GOT3 (cell line): ENCODE results near the gene OPHN1.
"Not testable (repeated sequence)": the region's sequence is repeated elsewhere in the genome, so short reads cannot be mapped to it uniquely, and the experiment has no call there.

Source experiments
- DNase-seq: peaks from one replicate; lab custom pipeline; 2025; ENCODE audit warnings: mixed read lengths; lab: John Stamatoyannopoulos, UW

Gene OPHN1

DNA sequence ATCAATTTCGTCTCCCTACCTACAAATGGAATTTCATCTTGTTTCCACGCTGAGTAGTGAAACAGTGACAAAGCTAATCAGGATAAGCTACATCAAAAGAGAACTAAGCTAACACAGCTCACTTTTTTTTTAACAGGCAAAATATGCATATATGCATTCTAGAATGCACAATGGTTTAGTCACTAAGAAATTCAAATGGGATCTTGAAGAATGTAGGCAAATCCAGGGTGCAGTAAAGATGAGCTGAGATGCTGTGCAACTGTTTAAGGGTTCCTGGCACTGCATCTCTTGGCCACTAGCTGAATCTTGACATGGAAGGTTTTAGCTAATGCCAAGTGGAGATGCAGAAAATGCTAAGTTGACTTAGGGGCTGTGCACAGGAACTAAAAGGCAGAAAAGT, 363.2 kb downstream of the OPHN1 start:
- DNase-seq = not testable (repeated sequence)

DNA sequence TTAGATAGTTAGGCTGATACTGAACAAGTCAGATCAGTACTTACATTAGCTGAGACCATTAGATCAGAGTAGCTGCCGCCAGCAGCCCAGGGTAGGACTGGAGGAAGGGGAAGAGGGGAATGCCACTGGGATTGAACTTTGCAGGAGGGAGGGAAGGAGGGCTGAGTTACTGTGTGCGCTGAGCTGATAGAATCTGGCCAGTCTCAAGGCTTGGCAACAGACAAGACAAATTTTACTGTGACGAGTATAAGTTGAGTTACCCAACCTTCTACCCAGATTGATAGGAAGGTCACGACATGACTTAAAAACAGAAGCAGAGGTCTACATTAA, 372.1 kb downstream of the OPHN1 start:
- no peak for DNase-seq

DNA sequence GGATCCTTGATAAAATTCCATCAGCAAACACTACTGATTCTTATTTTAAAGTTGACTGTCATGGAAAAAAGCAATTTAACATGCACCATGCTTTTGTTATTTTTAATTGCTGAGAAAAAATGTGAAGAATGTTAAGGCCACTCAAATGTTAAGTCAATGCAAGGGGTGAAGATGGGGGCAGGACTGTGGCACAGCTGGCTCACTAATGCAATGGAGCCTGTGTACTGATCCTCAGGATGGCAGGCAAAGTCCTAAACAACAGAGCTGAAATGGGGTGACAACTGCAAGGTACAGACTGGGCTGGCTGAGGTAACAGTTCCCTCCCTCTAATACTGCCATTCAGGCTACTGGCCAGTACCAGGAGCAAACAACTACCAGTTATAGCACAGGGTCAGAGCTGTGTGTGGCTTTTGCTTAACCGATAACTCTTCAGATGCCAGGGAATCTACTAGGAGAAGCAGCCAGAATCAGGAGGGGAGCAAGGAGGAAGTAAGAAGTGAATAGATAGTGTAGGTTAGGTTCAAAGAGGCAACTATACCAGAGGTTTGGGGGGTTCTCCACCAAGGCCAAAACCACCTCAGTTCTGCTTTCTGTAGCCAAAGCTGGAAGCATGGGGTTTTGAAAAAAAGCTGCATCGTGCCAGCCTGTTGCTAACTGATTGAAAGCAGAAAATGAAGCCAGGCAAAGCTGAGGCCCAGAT, 372.6 kb downstream of the OPHN1 start:
- no peak for DNase-seq

DNA sequence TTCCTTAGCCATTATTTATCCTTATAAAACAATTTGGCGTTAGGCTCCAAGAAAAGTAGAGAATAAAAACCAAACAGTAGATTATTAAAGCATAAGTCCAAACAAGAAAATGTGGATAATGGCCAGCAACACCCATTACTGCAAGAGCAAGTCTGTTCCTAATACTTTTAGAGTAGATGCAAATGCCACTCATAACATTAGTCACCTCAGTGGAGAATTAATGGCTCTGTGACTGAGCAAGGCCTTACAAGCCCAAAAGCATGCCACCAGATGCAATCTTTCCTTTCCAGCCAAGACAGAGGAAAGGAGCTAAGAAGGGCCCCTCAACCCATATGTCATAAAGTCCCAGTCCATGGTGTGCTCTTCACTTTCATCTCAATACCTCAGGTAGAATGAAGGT, 373.8 kb downstream of the OPHN1 start:
- DNase-seq = no peak

DNA sequence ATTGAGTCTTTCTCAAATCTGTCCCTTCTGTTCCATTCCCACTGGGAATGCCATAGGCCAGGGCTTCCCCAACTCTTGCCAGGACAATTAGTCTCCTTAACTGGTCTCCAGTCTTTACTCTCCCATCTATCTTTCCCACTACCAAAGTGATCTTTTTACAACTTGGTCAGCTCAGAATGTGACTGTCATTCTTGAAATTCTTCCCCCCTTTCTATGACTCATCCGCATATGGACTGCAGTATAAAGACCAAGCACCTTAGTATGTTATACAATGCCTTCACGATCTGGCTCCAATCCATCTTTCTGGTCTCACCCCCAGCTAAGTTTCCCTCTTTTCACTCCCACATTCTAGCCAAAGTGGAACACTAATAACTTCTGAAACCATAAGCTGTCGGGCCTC, 383.8 kb downstream of the OPHN1 start:
- no peak for DNase-seq

DNA sequence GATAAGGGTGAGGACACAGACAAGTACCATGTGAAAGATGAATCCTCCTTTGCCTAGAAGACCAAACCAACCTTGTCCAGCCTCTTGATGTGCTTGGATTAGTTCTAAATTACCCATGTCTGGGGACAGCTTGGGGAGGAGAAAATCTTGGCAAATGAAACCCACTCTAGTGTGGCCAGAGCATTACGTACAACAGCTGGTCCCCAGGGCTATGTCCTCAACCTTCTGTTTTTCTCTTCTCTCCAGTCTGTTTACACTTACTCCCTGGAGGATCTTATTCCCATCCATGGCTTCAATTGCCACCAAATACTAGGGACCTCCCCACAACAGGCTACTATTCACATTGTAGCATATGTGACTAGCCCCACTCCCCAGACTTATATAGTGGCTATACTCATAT, 384.5 kb downstream of the OPHN1 start:
- no peak for DNase-seq

DNA sequence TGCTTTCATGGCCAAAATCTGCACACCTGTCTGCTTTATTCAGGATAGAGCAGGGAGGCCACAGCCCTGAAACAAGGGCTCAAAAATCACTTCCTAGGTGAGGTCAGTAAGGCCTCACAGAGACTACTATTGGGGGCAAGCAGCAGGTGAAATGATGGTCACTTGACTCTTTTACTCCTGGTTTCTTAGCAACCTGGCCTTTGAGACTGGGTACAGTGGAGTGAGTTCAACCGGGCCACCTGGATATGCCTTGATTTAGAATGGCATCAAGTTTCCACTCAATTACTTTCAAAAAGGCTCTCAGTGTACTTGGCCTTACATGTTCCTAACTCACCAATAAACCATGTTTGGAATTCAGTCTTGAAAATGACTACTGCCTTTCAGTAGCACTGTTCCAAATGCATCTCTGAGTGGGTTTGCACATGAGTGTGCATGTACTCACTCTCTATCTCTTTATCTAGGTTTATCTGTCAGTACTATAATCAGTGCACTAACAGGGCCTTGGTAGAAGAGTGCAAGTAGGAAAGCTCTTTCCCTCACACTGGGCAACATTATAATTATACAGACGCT, 388.2 kb downstream of the OPHN1 start:
- DNase-seq = no peak

DNA sequence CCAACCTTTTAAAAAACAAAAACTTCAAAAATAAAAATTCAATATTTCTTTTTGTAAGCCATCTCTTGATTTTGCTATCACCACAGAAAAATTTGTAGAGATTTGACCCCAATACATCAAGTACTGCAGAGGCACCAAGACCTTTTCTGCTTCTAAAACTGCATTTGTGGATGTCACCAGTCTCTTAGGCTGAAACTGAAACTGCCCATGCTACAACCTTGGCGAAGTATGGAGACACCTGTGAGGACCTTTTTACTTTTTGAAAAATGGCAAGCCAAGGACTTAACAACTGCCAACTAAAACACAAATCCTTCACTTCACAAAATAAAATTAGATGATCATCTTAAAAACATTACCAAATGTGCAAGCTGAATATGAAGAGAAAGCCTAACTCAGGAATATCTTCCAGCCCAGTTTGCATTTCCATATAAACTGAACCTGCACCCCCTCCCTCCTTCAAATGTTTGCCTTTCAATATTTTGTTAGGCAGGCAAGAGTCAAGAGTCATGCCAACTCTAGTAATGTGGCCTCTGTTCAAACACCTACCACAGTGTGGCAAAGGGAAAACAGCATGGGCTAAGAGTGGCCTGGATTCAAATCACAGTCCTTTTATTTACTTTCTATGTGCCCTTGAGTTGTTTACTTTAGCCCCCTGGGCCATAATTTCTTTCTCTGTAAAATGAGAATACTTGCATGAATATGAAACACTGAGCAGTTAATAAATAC, 389.4 kb downstream of the OPHN1 start:
- no peak for DNase-seq

DNA sequence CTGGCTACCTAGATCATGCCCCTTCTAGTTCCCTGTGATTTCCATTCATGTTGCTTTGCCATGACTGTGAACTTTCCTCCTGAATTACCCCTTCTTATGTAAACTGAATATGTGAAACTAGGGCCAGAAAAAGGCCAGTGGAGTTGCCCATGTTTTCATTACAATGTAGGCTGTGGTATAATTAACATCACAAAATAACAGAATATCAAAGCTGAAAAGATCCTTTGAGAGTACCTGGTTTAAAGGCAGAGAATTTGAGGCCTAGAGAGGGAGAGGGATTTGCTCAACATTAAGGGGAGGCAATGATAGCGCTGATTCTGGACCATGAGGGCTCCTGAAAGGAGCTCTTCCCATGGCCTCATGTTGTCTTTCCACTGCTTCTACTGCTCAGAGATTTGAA, 392.2 kb downstream of the OPHN1 start:
- DNase-seq = no peak

DNA sequence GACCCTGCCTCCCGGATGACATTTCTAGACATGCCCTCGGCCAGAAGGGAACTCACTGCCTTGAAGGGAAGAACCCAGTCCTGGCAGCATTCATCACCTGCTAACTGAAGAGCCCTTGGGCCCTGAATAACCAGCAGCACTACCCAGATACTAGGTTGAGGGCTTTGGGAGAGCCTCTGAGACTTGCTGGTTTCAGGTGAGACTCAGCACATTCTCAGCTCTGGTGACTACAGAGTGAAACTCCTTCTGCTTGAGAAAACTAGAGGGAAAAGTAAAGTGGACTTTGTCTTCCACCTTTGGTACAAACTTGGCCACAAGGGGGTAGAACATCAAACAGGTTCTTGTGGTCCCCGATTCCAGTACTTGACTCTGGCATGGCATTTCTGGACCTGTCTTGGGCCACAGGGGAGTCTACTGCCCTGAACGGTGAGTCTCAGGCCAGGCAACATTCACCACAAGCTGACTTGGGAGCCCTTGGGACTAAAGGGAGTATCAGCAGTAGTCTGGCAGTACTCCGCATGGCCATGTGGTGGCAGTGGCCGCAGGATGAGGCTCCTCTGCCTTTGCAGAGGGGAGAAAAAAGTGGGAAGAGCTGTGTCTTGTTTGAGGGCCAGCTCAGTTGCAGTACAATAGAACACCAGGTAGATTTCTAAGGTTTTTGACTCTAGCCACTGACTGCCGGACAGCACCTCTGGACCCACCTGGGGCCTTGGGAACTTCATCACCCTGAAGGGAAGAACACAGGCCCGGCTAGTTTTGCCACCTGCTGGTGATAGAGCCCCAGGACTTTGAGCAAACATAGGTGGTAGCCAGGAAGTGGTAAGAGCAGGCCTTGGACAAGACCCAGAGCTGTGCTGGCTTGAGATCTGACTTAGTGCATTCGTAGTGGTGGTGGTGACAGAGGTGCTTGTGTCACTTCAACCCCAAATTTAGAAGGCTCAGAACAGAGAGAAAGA, 414.8 kb downstream of the OPHN1 start:
- no peak for DNase-seq

DNA sequence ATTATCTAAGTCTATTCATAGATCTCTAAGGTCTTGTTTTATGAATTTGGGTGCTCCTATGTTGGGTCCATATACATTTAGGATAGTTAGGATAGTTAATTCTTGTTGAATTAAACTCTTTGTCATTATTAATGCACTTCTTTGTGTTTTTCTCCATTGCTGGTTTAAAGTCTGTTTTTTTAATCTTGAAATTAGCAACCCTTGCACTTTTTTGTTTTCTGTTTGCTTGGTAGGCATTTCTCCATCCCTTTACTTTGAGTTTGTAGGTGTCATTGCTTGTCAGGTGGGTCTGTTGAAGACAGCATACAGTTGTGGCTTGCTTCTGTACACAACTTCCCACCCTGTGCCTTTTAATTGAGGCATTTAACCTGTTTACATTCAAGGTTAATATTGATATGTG, 434.8 kb downstream of the OPHN1 start:
- DNase-seq = no peak
